HG03558 (cell line): Measurements from ENCODE around the gene TBCEL.

Experiments
- ATAC-seq: cut with Tn5 transposase; IDR thresholded peaks from one replicate; pipeline ENCODE4 v1.9.1; 2021; ENCODE audit warnings: moderate number of reproducible peaks; ENCODE audit not compliant: unreplicated experiment; ENCODE audit errors: extremely low read depth

TBCEL gene, protein sequence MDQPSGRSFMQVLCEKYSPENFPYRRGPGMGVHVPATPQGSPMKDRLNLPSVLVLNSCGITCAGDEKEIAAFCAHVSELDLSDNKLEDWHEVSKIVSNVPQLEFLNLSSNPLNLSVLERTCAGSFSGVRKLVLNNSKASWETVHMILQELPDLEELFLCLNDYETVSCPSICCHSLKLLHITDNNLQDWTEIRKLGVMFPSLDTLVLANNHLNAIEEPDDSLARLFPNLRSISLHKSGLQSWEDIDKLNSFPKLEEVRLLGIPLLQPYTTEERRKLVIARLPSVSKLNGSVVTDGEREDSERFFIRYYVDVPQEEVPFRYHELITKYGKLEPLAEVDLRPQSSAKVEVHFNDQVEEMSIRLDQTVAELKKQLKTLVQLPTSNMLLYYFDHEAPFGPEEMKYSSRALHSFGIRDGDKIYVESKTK

DNA sequence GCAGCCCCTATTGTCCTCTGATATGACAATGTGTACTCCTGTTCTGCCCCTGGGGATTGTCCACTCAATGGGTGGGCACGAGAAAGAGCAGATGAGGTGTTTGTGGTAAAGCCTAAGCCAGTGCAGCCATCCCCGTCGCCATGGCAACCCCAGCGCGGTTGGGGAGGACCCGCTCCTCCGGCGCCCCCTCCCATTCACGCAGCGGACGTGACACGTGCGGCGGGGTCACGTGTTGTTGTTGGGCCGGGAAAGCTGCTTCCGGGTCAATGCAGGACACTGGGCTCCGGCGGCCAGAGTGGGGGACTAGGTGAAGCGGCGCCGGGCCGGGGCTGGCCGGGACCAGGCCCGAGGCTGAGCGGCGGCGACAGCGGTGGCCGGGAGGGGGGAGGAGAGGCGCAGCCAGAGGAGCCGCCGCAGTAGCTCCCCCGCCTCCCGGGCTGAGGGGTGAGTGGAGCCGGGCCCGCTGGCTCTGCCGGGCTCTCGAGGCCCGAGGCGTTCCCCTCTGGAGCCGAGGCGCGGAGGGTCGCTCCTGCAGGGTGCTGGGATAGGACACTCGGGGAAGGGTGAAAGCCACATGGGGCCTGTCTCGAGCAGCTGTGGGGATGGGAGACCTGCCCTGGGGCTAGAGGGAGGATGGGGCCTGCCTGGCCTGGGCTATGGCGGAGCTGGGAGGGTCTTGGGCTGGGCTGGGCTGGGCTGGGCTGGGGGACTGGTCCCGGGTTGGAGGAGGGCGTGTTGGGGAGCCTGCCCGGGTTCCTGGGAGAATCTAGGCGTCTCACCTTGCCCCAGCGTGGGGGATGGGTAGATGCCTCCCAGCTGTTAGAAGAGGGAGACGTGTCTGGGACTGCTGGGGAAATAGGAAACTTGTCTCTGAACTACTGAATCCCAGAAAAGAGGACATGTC, at the start of gene TBCEL:
TSS of gene TBCEL (plus strand) at position 255 of the 904 bp plus-strand sequence. CDS start 21,589 bp downstream, outside the sequence.
- peak; percentile 88 for ATAC-seq

DNA sequence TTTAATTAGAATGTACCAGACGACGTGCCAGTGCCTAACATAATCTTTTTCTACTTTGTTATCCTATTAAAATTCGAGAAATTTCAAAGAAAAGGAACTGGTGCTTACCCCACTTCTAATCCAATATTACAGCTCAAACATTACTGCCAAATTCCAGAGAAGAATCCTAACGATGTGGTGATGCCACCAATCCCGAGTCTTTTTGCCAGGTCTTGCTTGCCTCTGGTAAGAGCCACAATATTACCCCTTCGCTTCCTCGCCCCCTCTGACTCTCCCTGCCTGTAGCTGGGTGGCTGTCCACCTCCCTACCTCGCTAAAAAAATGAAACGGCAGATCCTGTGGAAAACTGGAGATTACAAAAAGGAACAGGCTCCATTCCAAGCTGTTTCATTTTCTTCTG, 49.4 kb upstream of the TBCEL start:
- no peak for ATAC-seq

- ATAC-seq = no peak
Measured at GRCh38 chr11:120974965-120975364, 48.9 kb upstream of the TBCEL start.

DNA sequence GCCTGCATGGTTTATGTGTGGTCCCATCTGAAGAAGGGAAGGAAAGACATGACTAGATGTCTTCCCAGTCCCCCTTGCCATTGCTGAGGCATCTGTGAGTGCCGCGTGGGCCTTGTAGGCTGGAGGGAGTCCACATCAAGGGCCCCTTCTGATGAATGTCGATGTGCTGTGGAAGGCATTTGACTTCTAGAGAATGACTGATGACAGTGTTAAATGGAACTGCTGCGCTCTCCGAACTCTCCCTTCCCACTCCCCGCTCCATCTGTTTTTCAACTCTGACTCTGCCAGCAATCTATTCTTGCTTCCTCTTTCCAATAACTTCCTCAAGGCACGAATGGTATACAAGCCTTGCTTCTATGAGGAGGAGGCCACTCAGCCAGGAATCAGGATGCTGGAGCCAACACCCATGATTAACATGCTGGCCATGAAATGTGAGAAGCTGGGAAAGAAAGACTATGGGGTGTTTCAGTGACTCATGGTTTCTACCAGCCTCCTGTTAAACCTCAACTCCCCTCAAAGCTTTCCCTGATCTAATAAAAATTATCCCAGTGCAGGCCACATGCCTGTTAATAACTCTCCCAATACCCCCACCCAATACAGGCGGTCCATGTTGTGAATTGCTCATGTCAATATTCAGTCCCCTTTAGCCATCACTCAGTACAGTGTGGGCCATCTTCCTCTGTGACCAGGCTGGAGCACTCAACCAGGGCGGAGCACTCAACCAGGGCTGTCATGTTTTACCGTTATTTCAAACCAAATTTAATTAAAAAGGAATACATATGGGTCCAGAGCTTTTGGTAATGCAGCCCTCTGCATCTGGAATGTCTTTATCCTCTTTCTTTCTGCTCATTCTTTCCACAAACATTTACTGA, 46.4 kb upstream of the TBCEL start:
- ATAC-seq = no peak

DNA sequence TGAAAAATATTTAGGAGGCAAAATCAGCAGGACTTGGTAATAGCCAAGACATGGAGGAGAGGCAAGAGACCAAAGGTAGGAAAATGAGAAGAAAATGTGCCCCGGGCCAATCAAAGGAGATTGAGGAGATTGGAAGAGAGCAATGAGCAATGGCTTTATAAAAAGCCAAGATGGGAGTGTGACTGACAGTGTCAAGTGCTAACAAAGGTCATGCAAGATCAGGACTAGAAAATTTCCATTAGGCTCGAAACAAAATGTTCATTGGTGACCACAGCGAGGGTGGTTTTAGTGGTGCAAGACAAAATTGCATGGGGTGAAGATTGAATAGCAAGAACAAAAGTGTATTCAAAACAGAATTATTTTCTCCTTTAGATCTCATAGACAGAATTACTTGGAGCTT, 45.2 kb upstream of the TBCEL start:
- no peak for ATAC-seq

GRCh38 chr11:120985718-120986569, 38.0 kb upstream of the TBCEL start:
- ATAC-seq = no peak

- no peak for ATAC-seq
Measured at GRCh38 chr11:120988603-120989002, 35.3 kb upstream of the TBCEL start.

- no peak for ATAC-seq
Measured at GRCh38 chr11:120991830-120992686, 31.8 kb upstream of the TBCEL start.

DNA sequence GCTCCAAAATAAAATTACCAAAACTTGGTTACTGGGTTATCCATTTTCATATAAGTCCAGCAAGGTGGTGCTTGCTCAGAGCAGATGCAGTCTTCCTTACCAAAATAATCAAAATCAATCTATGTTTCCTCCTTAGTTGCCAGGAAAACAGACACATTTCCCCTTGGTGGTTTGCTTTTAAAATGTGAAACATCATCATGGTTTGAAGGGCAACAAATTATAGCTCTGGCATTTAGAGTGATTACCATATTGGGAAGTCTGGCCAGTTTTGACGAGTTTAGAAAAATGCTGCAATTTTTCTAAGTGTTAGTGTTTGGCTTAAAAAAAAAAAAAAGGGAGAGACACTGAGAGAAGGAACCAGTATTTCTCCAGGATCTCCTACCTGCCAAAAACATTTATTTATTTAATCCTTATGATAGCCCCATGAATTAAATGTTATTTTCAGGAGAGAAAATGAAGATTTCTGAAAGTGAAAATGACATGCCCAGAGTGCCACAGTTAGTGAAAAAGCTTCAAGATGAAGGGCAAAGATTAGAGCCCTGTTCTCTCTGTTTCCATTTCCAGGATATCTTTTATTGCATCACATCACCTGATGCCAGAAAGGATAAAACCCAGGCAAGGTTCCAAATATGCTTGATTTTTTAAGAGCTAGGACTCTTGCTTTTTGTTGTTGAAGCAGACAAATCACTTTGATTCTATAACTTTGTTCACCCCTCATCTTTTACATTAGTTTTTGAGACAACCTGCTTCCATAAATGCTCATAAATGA, 29.6 kb upstream of the TBCEL start:
- no peak for ATAC-seq

DNA sequence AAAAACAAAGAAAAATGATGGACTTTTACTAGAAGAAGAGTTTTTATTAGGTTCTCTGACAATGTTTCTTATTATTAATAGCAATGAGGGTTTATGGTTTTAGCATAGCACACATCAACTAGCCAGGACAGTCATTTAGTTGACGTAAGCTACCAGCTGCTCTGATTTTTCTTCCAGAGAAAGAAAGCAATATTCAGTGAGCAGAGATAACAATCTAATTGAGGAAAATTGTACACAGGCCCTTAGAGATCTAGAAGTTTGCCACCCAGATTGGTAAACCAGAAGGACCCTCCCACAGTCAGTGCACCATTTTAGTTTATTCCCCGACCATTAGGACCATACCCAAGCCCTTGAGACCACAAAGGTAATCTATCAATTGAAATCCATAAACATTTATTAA, 28.7 kb upstream of the TBCEL start:
- no peak for ATAC-seq

- no peak for ATAC-seq
Measured at GRCh38 chr11:120996973-120997372, 26.9 kb upstream of the TBCEL start.

GRCh38 chr11:120998581-120998980, 25.3 kb upstream of the TBCEL start:
- ATAC-seq = no peak

DNA sequence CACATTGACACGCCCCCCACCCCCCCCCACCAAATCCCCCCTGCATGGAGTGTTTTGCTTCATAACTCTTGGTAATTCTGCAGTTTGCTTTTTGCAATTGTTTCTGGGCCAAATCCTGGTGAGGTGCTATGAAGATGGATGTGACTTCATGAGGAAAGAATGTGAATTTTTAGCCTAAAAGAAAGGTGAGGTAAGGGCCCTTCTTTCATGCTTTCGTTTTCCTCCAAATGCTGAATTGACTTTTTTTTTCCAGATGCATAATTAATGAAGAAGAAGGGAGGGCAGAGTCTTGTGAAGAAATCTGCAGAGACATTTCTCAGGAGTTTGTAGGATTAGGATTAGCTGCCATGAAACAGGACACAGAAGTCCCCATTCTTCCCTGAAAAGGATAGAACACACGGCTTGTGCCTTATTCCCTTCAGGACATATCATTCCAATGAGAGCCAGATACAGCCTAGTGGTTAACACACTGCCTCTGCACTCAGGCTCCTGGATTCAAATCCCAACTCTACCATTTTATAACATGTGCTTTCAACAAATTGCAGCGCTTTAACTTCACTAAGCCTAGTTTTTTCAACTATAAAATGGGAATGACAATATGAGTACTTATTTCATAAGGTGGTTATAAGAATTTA, 19.6 kb upstream of the TBCEL start:
- no peak for ATAC-seq

GRCh38 chr11:121006922-121007321, 17.0 kb upstream of the TBCEL start:
- ATAC-seq = no peak

- no peak for ATAC-seq
Measured at GRCh38 chr11:121008551-121008950, 15.4 kb upstream of the TBCEL start.

GRCh38 chr11:121012091-121012490, 11.8 kb upstream of the TBCEL start:
- ATAC-seq = no peak

DNA sequence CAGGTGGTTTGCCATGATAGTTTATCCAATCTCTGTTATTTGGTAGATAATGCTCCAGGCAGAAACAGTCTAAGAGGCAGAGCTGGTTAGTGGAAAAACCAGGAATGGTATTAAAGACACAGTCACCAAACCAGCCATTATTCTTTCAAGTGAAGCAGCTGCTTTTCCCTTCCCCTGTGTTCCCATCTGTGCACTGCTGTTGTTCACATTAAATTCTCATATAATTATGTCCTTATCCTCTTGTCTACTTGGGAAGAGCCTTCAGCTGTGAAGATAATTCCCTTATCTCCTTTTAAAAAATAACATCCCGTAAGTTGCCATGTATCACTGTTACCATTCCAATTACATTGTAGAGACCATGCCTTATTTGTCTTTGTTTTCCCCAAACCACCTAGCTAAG, 5.2 kb upstream of the TBCEL start:
- no peak for ATAC-seq
